Activated CD4-positive, alpha-beta T cell treated with anti-CD3 and anti-CD28 coated beads for 1 hour (primary cell): ENCODE data around the gene ZFP57.
"Not testable (repeated sequence)": the region's sequence is repeated elsewhere in the genome, so short reads cannot be mapped to it uniquely, and the experiment has no call there.

Source experiments
- DNase-seq: peaks from one replicate; pipeline ENCODE4 v3.0.0-alpha.2; 2020

Gene ZFP57

DNA sequence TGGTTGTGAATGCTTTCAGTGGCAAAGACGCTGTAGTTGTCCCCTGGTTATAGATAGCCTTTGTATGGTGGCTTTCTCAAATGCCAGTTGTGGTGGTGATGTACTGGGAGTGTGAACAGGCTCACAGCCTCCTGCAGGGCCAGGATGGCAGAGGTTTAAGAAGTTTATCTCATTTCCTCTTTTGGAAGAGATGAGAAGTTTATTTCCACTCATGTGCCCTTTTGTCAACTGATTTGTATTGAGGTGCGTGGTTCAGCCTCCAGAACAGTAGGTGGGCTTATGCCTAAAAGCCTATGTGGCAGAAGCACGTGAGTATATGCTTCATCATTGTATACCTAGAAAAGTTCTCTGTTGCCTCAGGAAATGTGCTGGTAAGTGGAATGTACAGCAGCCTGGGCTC is 13.7 kb upstream of the ZFP57 start:
- DNase-seq = no peak

GRCh38 chr6:29685718-29686326 is 4.9 kb upstream of the ZFP57 start:
- no peak for DNase-seq

GRCh38 chr6:29681811-29682210 is 859 bp upstream of the ZFP57 start:
- DNase-seq = no peak

DNA sequence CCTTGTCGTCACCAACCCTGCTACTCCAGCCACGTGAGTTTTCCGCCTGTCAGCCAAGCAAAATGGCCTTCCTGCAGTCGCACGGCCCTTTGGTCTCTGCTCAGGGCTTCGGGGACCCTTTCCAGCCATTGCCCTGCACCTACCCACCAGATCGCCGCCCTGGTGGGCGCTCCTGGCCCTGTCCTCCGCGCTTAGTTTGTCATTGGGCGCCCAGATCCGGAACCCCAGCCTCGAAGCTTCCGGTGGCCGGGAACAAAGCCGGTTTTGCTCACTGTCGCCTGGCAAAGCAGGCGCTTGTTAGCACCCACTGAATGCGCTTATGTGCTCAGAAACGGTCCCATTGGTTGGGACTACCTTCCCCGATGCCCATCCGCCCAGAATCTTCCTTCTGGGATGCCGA is 536 bp downstream of the ZFP57 start:
- no peak for DNase-seq

DNA sequence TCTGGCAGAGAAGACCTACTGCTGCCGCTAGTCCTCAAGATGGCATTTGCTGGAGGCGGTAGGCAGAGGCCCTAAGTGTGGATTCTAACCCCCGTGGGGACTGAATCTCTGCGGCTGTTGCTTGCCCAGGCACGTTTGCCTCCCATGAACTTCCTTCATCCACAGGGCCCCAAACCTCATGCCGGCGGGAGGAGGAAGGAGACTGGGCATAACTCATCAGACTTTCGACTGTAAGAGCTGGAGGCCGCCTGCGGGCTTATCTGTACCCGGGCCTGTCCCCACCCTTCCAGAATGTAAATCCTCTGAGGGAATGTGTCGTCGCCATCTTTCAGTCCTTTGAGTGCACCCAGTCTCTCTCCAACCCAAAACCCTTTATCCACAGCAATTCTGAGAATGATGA is 990 bp downstream of the ZFP57 start:
- no peak for DNase-seq

- DNase-seq = no peak
Observed at GRCh38 chr6:29678114-29678513, 2.8 kb downstream of the ZFP57 start.

GRCh38 chr6:29676981-29677601 is 3.9 kb downstream of the ZFP57 start:
- DNase-seq = no peak

- no peak for DNase-seq
Observed at GRCh38 chr6:29675561-29675960, 5.4 kb downstream of the ZFP57 start.

DNA sequence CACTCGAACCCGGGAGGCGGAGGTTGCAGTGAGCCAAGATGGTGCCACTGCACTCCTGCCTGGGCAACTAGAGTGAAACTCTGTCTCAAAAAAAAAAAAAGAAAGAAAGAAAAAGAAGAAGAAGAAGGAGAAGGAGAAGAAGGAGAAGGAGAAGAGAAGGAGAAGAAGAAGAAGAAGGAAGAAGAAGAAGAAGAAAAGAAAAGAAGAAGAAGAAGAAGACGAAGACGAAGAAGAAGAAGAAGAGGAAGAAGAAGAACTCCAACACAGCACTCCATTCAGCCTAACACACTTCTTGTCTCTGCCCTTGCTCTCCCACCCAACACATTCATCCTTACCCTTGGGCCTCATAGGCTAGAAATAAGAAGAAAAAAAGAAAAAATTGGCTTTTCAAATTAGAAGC is 6.9 kb downstream of the ZFP57 start:
- no peak for DNase-seq

- no peak for DNase-seq
Observed at GRCh38 chr6:29673161-29673560, 7.8 kb downstream of the ZFP57 start.

GRCh38 chr6:29672116-29672515 is 8.8 kb downstream of the ZFP57 start:
- not testable (repeated sequence) for DNase-seq

DNA sequence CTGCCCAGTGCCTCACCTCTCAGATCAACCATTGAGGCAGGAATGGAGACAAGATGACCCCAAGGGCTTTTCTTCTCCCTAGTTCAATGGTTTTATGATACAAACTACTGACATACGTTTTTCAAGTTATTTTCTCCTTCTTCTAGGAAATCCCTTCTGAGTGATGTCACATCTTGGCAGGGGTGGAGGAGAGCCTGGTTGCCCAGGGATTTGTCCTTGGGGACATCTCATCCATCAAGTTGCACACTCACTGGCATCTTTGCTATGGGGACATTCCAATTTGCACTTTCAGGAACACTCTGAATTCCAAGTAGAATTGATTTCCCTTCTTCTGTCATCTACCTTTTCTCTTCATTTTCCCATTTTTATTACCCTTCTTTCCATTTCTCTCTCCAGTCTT is 9.9 kb downstream of the ZFP57 start:
- DNase-seq = no peak

DNA sequence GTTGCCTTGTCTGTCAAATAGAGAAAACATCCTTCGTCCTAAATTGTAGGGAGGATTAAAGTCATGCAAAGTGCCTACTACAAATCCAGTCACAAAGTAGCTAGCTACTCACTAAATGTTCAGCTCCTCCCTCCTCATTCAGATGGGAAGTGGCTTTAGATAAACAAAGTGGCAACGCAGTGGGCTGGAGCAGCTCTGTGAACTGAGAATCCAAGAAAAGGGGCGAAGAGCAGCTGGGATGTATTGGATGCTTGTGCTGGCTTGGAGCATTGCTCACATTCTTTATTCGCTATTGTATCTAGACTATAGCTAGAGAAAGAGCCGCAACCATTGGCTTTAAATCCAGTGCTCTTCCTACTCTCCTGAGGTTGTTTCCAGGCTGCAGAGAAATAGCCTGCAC is 13.8 kb downstream of the ZFP57 start:
- no peak for DNase-seq

DNA sequence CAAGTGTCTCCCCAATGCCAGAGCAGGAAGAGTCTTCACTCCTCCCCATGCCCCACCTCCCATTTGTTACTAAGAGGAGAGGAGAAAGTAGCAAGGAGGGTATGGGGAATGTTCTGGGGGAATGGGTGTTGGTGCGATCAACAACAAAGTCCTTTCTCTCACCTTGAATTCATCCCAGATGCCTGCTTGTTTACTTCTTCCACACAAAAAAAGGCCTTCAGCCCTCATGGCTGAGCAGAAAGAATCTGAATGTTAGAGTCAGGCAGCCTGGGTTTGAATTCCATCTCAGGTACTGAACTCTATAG is 14.2 kb downstream of the ZFP57 start:
- no peak for DNase-seq

GRCh38 chr6:29665942-29666825 is 14.8 kb downstream of the ZFP57 start:
- DNase-seq = no peak

GRCh38 chr6:29663300-29664042 is 17.5 kb downstream of the ZFP57 start:
- DNase-seq = no peak

DNA sequence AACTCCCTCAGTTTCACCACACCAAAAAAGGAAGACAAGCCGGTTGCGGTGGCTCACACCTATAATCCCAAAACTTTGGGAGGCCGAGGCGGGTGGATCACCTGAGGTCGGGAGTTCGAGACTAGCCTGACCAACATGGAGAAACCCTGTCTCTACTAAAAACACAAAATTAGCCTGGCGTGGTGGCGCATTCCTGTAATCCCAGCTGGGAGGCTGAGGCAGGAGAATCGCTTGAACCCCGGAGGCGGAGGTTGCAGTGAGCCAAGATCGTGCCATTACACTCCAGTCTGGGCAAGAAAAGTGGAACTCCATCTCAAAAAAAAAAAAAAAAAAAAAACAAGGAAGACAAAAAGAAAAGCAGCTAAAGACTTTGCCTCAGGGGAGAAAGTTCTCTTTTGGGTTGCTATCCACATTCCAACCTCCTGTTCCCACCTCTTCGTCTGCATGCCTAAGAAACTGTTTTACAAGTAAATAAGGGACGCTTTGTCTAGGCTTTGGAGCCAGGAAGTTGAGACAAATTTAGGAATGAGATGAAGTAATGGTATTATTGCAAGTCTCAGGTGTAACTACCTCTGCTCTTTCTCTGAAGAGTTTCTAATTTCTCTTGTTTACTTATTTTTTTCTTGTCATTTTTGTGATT is 19.3 kb downstream of the ZFP57 start:
- DNase-seq = not testable (repeated sequence)

DNA sequence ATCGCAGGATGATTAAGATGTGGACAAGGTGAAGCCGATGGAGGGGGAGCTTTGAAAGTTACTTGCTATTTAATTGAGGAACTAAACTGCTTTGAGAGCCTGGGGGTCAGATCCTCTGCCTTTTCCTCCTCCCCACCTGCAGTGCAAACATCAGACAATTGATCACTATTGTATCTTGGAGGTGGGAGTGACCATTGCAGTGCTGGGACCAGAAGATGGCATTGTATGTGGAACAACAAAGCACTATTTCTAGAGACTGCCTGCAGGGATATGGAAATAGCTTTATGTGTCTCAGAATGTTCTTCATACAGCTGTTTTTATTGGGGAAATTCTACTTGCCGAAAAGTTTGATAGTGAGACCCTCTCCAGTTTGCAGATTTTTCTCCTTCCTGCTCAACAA is 19.9 kb downstream of the ZFP57 start:
- no peak for DNase-seq

DNA sequence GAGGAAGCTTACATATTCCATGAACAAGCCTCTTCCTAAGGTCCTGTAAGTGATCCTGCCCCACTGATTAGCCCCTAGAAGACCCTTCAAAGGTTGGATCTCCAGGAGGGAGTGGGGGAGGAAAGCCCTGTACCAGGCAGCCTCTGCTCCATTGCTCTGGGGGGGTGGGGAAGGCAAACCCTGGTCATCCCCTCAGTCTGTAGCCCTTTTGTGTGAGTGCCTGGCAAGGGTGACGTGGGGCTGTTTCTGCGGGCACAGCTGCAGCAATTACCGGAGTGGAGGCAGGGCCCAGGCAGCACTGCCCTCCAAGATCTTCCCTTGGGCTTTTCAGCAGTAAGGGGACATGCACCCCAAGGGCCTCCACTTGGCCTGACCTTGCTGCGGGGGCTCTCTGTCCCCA is 24.2 kb downstream of the ZFP57 start, which contains the start of gene MOG:
Gene MOG (plus strand): TSS at position 295 of the 400 bp plus-strand sequence. CDS start 118 bp downstream, outside the sequence.
- DNase-seq = no peak

DNA sequence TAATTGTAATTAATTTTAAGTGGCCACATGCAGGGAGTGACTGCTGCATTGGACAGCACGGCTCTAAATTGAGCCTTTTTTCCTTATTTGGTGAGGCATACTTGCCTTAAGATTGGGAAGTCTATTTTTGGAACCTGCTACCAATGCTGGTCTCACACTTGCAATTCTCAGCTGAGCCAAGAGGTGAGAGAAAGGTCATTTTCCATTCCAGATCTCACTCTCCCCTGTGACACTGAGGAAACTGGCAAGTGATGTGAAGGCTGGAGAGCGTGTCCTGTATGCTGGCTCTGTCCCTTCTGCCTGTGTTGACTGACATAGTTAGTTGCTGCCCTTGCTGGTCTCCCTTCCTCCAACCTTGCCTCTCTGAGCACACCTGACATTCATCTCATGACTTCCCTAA is 24.8 kb downstream of the ZFP57 start:
- DNase-seq = no peak

- no peak for DNase-seq
Observed at GRCh38 chr6:29655658-29656057, 25.3 kb downstream of the ZFP57 start.

DNA sequence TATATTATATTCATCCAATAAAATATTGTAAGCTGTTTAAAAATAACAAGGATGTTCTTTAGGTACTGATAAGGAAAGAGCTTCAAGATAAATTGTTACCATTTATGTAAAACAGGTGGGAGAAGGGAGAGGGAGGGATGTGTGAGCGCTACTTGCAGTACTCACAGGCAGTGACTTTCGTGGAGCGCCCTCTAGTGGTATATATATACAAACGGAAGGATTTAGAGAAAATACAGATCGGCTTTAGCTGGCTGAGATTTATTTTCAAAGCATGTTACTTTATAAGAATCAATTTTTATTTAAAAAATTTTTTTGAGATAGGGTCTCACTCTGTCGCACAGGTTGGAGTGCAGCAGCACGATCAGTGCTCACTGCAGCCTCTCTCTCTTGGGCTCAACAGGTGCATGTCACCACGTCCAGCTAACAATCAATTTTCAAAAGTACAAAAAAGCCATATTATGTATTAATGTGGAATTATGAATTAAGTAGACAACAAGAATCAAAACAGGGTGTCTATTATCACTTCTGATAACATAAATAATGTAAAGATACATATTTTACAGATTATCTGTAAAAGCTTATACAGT is 27.4 kb downstream of the ZFP57 start:
- DNase-seq = peak; percentile 15

DNA sequence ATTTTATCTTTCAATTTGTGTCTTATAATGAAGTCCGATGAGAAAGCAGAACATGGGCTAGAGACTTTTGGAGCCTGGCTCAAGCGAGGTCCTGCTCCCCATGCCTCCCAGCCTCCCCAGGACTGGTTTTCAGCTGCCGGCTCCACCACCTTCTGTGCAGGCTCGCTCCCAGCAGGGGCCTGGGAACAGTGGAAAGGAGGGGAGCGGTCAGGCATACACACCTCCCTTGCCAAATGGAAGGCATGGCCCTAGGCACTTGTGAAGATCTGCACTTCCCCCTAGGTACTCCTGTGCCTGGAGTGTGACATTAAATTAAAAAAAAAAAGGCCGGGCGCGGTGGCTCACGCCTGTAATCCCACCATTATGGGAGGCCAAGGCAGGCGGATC is 28.8 kb downstream of the ZFP57 start:
- DNase-seq = no peak
